Stimulated activated CD8-positive, alpha-beta memory T cell treated with anti-CD3 and anti-CD28 coated beads, Interleukin-12 subunit alpha, Interleukin-12 subunit beta, amount 100 ng/mL, for 4 hours (primary cell): ENCODE measurements around the gene NPC1L1.

Source experiments
- DNase-seq: peaks from one replicate; pipeline ENCODE4 v3.0.0-alpha.2; 2020; ENCODE audit warnings: low read depth

NPC1L1 gene

DNA sequence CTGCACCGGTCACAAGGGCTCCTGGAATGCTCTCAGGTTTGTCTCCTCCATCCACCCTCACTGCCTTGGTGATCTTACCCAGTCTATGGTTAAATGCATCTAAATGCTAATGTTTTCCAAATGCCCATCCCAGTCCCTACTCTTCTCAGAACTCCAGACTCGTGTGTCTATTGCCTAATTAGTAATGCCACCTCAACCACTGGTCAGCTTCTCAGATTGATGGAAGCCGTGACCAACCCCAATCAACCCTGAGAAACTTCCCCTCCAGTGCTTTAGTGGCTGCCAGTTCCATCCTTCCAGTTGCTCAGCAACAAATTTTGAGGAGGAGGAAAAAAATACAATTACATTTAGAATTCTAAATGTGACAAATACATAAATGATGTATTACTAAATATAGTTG is 69.3 kb downstream of the NPC1L1 start:
- DNase-seq: no peak

DNA sequence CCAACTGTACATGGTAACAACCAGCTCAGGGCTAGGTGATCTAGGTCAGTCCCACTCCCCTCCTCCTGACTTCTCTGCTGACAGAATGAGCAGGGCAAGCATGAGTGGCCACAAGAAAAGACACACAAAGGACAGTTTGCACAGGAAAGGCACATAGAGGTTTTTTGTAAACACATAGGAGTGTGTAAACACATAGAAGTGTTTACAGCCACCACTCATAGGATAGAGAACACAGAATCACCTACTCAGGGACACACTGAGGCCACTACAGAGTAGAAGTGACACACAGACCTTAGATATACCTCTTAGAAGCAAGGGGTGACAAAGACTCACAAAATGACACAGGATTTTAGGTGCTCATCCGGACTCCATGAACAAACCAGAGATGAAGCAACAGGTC is 69.7 kb downstream of the NPC1L1 start:
- DNase-seq: no peak

DNA sequence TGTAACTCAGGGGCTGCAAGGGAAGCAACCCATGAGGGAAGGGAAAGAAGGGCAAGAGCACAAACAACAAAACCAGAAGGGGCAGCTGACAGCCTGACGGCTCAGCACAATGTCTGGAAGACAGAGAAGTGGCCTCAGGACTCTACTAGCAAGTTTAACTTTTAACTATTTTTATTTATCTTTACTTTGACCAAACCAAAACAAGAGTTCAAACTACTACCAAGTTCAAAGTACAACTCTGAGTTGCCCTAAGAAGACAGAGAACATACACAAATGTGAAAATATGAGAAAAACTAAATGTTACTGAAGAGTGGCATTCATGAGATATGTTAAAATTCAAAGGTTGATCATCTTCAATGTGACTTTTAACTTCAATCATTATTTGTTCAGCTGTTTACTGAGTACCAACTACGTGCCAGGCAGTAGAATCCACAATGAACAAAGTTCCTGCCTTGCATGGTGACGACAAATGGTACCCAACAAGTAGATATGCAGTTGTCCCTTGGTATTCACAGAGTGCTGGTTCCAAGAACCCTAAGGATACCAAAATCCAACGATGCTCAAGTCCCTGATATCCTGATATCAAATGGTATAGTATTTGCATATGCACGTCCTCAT is 70.4 kb downstream of the NPC1L1 start:
- no peak for DNase-seq

DNA sequence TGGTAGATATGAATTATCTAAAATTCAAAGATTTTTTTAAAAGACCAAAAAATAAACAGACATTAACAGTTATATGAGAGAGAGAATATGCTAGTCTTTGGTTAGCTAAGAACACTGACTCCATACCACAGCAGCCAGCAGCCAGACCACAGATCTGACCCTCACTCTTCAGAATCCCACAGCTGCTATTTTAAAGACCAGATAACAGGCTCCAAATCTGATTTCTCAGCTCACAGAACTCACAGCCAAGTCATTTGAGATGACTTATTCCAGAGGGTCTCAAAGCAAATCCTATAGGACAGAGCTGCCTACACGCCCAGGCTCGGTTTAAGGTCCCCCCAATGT is 71.0 kb downstream of the NPC1L1 start:
- DNase-seq: no peak

DNA sequence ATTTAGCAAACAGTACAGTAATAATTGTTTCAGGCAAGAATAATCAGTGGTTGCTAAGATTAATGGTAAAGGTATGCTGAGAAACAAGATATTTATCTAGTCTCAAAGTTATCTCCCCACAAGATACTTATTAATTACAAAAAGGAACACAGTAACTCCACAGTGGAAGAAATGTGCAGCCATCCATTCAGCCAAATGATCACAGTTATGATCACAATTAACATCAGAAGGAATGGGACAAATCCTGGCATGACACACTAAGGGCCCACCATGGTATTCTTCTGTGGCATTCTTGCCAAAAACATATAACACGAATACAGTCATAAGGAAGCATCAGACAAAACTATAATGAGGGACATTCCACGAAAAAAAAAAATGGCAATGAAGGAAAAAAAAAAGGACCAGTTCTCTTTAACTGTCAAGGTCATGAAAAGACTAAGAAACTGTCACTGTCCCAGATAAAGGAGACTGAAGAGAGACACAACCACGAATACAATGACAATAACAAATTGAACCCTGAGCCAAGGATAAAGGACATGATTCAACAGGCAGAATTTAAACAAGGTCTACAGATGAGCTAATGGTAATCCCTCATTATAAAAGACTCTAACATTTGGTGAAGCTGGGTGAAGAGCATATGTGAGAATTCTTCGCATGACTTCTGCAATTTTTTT is 71.5 kb downstream of the NPC1L1 start:
- DNase-seq: no peak

DNA sequence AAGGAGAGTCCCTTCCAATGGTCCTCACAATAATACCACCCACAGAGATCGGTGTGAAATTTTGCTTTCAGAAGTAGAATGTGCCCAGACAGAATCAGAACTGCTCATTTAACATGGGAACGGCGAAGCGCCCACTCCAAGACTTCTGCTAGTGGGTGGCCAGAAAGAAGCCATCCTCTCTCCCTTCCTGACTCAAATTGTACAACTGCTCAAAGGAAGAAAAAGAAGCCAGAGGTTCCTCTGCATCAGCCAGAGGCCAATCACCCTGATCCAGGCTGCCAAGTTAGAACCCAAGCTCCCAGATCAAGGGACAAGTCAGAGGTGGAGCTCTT is 73.9 kb downstream of the NPC1L1 start:
- no peak for DNase-seq

DNA sequence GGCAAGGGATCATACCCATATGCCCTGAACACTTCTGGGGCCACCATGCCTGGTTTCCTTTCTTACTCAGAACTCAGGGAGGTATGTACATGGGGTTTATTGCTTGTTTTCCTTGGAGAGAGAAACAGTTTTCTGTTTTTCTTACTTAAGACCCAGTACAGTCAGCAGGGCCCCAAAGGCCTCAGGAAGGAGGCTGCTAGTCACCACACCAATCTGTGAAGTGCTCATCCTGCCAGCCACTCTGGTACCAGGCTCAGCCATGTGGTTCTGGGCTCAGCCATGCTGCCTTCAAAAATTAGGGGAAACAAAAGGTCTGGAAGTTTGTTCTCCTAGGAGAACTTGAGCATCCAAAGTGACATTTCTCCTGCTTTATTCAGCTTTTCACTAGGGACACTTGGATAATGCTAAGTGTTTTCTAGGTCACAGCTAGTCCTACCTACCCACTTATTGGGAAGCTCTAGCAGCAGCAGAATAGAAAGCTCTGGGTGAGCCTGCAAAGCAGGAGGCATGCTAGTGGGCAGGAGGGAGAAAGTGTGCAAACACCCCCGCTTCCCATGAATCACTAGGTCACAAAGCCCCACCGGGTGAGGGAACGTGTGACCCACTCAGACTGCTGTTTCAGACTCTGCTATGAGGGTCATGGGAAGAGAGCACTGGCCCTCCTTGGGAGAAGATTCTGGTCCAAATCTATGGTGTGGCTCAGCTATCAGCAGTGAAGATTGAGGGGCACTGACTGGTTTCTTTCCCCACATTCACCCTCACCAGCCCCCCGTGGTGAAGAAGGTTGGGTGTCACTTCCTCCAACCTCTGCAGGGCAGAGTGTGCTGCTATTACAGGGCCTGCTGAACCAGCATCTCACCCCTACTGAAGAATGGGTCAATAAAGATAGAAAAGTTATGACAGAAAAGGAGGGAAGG is 74.6 kb downstream of the NPC1L1 start:
- DNase-seq: no peak

DNA sequence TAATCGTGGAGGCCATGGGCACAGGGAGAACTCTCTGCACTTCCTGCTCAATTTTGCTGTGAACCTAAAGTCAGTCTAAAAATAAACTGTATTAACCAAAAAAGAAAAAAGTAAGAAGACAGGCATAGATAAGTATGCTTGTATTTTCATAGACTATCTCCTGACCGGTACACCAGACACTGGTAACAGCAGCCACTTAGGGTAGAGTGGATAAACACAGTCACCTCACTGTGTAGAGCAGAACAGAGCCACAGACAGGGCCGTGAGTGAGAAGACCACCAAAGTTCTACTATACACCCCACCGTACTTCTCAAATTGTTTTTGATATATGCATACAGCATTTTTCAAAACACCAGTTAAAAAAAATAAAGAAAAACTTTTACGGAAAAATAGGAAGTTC is 75.6 kb downstream of the NPC1L1 start:
- DNase-seq: no peak

DNA sequence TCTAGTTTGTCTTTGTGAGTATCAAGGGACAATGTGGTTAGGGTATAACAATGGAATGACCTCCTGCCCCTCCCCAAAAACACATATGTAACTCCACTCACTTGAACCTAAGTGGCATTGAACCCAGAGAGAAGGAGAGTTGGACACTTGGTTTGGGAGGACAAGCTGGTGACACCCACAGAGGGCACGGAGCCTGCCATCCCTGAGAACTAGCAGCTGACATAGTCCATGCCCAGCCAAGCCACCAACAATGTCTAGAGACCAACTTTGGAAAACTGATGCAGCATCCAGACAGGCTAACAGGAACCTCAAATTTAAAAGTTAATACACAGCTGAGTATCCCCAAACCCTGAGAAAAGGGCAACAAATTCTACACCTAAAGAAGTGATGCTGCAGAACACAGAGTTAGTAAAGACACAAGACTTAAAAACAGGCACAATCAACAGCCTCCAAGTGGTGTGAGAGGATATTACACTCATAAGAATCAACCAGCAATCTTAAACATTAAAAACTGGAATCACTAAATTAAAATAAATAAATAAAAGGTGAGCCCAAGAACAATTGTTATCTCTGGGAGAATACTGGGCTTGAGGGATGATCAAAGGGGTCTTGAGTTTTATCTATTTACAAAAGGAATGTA is 77.8 kb downstream of the NPC1L1 start:
- DNase-seq: no peak
